ENCODE results near the gene RPE65. TPM values are rescaled to one million over a fixed set of nuclear protein-coding genes. Genes with fewer than 3 reads are reported as not detected.
"Not testable (repeated sequence)": the region's sequence is repeated elsewhere in the genome, so short reads cannot be mapped to it uniquely, and the experiment has no call there.

The RPE65 gene
- polyA plus RNA-seq, 4 donors: 0.09 to 0.30 (median 0.11) TPM

DNA sequence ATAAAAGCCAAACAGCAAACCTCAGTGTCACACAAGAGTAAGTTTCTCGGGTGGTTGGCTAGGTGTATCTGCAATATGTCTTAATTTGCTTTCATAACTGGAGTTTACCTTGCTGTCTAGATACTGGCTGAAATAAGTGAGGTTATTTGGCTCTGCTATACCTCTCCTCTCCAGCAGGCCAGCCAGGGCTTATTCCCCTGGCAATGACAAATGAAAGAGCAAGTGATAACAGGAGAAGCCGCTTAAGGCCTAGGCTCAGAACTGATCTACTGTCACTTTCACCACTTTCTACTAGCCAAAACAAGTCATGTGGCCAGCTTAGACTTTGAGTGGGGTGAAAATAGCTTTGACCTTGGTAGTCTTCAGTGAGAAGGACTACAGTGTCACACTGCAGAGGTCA lies 4.8 kb upstream of the RPE65 start:
- no peak for DNase-seq (ENCODE audit: low read depth in 4 of 4, low spot score in 3 of 4)

- DNase-seq (ENCODE audit: low read depth in 4 of 4, low spot score in 3 of 4): no peak
Observed at GRCh38 chr1:68453060-68453670, 3.4 kb upstream of the RPE65 start.

DNA sequence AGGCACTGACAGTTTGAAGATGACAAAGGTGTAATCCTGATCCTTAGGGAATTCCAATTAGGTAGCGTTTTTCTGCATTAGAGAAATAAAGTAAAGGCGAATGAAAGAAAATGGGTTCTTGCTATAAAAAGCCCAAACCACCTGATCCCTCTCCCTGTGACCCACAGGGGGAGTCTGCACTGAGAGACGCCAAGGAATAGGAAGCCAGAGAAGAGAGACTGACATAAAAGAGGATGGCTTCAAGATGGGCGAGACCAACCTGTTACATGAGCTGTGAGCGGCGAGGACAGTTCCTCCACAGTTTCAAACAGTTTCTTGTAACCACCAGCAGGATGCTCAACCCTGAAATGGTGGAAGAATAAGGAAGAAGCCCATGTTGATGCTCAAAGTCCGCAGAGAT lies 1.4 kb downstream of the RPE65 start:
- no peak for DNase-seq (ENCODE audit: low read depth in 4 of 4, low spot score in 3 of 4)

- no peak for DNase-seq (ENCODE audit: low read depth in 4 of 4, low spot score in 3 of 4)
Observed at GRCh38 chr1:68445709-68446108, 4.0 kb downstream of the RPE65 start.

GRCh38 chr1:68442822-68443556 lies 6.8 kb downstream of the RPE65 start:
- no peak for DNase-seq (ENCODE audit: low read depth in 4 of 4, low spot score in 3 of 4)

GRCh38 chr1:68442006-68442405 lies 7.7 kb downstream of the RPE65 start:
- DNase-seq (ENCODE audit: low read depth in 4 of 4, low spot score in 3 of 4): no peak

- DNase-seq (ENCODE audit: low read depth in 4 of 4, low spot score in 3 of 4): no peak
Observed at GRCh38 chr1:68438310-68438709, 11.4 kb downstream of the RPE65 start.

DNA sequence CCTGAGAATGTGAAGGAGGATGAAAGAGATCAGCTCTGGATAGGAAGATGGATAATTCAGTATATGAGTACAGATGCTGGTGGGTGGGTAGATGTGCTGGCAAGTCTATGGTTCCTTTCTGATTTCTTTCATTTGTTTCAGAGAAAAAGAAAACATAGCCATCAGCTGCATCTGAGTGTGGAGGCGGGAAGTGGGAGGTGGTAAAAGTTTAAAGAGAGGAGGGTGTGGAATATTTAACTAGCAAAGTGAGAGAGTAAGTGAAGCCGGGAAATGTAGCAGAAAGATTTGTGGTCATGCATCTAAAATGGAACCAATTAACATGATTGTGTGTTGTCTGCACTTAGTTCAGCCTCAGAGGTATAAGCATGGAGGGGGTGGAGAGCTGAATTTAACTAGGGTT lies 16.4 kb downstream of the RPE65 start:
- no peak for DNase-seq (ENCODE audit: low read depth in 4 of 4, low spot score in 3 of 4)

GRCh38 chr1:68431076-68431475 lies 18.7 kb downstream of the RPE65 start:
- DNase-seq (ENCODE audit: low read depth in 4 of 4, low spot score in 3 of 4): no peak

GRCh38 chr1:68429233-68429808 lies 20.4 kb downstream of the RPE65 start:
- no peak for DNase-seq (ENCODE audit: low read depth in 4 of 4, low spot score in 3 of 4)

GRCh38 chr1:68426594-68426993 lies 23.2 kb downstream of the RPE65 start:
- no peak for DNase-seq (ENCODE audit: low read depth in 4 of 4, low spot score in 3 of 4)

GRCh38 chr1:68421350-68421749 lies 28.4 kb downstream of the RPE65 start:
- no peak for DNase-seq (ENCODE audit: low read depth in 4 of 4, low spot score in 3 of 4)

GRCh38 chr1:68409426-68409825 lies 40.3 kb downstream of the RPE65 start:
- no peak for DNase-seq (ENCODE audit: low read depth in 4 of 4, low spot score in 3 of 4)

GRCh38 chr1:68401506-68401905 lies 48.2 kb downstream of the RPE65 start:
- DNase-seq (ENCODE audit: low read depth in 4 of 4, low spot score in 3 of 4): no peak

DNA sequence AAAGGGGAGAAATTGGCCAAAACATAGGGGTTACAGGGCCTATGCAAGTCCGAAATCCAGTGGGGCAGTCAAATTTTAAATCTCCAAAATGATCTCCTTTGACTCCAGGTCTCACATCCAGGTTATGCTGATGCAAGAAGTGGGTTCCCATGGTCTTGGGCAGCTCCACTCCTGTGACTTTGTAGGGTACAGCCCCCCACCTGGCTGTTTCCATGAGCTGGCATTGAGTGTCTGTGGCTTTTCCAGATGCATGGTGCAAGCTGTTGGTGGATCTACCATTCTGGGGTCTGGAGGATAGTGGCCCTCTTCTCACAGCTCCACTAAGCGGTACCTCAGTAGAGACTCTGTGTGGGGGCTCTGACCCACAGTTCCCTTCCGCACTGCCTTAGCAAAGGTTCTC lies 54.2 kb downstream of the RPE65 start:
- not testable (repeated sequence) for DNase-seq (ENCODE audit: low read depth in 4 of 4, low spot score in 3 of 4)

DNA sequence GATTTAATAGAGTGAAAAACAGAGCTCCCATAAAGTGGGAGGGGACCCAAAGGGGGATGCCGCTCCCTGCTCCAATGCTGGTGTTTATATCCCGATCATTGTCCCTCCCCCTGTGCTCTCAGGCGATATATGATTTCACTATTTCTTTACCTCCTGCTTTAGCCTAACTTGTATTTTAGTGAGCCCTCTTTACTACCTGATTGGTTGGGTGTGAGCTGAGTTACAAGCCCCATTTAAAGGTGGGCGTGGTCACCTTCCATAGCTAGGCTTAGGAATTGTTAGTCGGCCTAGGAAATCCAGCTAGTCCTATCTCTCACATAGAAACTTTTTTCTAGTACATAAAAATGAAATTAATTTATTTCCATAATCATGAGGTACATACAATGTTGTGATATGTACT lies 57.3 kb downstream of the RPE65 start:
- DNase-seq (ENCODE audit: low read depth in 4 of 4, low spot score in 3 of 4): not testable (repeated sequence)

- DNase-seq (ENCODE audit: low read depth in 4 of 4, low spot score in 3 of 4): not testable (repeated sequence)
Observed at GRCh38 chr1:68385798-68386524, 63.8 kb downstream of the RPE65 start.

GRCh38 chr1:68384872-68385411 lies 64.8 kb downstream of the RPE65 start:
- no peak for DNase-seq (ENCODE audit: low read depth in 4 of 4, low spot score in 3 of 4)

- DNase-seq (ENCODE audit: low read depth in 4 of 4, low spot score in 3 of 4): no peak
Observed at GRCh38 chr1:68384321-68384813, 65.4 kb downstream of the RPE65 start.

DNA sequence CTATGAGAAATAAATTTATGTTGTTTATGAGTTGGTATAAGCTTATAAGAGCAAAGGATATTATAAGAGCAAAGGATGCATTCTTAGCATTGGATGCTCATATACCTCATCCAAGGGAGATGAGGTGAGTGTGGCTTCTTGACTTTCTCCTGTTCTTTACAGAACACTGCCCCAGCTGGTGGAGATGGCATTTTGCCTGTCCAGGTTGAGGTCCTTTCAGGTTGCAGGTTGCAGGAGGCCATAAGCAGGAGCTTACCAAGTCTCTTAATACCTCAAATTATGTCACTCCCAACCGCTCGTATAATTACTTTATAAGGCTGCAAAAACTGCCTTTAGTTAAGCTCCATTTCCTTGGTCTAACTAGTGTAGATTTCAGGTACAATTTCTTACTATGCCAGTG lies 66.7 kb downstream of the RPE65 start:
- no peak for DNase-seq (ENCODE audit: low read depth in 4 of 4, low spot score in 3 of 4)

- no peak for DNase-seq (ENCODE audit: low read depth in 4 of 4, low spot score in 3 of 4)
Observed at GRCh38 chr1:68379085-68379478, 70.7 kb downstream of the RPE65 start.

Data from left renal pelvis (tissue), 4 donors.